GM19239 (cell line): ENCODE measurements around the gene SARM1.
A peak's percentile ranks its signal among the peaks of the same experiment; 100 is the strongest.
"Not testable (repeated sequence)": the region's sequence is repeated elsewhere in the genome, so short reads cannot be mapped to it uniquely, and the experiment has no call there.

Experiments used
- DNase-seq: peaks from one replicate; pipeline ENCODE4 v3.0.0; 2011; ENCODE audit warnings: low spot score; ENCODE audit not compliant: insufficient read length
- FAIRE-seq: peaks from 2 replicates; lab custom pipeline; 2011; peaks lifted over from hg19 to GRCh38; lab: Jason Lieb, UNC

SARM1 gene

GRCh38 chr17:28412099-28412498 lies 40.6 kb downstream of the SARM1 start:
- DNase-seq (no peak), FAIRE-seq (no peak)

GRCh38 chr17:28413804-28414203 lies 42.3 kb downstream of the SARM1 start:
- FAIRE-seq: no peak
- no peak for DNase-seq

DNA sequence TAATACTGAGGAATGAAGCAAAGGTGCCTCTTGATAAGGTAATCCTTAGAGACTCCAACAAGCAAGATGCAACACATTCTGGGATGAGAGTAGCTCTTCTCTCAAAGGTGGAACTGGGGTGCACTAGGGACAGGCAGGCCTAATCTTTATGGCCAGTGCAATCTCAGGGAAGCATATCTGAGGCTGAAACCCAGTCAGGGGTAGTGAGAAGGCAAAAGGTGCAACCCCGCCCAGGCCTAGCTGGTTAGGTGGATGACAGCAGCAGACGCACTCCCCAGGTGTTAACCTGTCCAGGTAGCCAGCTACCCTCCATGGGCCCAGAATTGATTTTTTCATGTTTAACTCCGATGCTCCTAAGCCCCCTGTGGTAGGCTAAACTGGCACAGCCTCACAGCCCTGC lies 44.4 kb downstream of the SARM1 start:
- no peak for FAIRE-seq
- DNase-seq: no peak

GRCh38 chr17:28416703-28417311 lies 45.3 kb downstream of the SARM1 start:
- DNase-seq: peak; percentile 40
- FAIRE-seq: peak; percentile 87

DNA sequence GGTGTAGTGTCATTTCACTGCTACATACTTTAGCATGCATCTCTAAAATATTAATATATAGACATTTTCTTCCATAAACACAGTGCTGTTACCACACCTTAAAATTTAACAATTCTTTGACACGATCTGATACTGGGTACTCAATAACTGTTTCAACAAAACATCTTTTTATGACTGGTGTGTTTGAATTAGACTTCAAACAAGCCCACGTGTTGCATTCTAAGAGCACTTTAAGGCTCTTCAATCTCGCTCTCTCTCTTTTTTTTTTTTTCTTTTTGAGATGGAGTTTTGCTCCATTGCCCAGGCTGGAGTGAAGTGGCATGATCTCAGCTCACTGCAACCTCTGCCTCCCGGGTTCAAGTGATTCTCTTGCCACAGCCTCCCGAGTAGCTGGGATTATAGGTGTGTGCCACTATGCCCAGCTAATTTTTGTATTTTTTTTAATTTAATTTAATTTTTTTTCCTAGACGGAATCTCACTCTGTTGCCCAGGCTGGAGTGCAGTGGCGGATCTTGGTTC lies 50.4 kb downstream of the SARM1 start:
- FAIRE-seq (no peak), DNase-seq (no peak)

DNA sequence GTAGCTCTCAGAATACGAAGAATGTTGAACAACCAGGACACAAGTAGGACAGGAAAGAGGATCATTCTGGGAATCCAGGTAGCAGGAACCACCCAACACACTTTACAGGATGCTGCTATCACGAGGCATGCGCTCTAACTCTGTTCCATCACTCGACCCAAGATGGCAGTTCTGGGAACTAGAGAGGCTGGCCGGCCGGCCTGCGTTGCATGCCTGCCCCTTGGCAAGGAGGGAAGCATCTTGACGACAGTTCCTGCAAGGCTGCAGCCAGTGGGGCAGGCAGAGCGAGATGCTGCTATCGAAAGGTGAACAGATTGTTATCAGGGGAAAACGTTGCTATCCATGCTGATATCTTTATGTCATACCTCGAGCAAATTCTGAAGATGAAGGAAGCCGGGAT lies 53.7 kb downstream of the SARM1 start:
- no peak for DNase-seq
- FAIRE-seq: no peak

- FAIRE-seq: no peak
- no peak for DNase-seq
Observed at GRCh38 chr17:28426081-28426519, 54.6 kb downstream of the SARM1 start.

DNA sequence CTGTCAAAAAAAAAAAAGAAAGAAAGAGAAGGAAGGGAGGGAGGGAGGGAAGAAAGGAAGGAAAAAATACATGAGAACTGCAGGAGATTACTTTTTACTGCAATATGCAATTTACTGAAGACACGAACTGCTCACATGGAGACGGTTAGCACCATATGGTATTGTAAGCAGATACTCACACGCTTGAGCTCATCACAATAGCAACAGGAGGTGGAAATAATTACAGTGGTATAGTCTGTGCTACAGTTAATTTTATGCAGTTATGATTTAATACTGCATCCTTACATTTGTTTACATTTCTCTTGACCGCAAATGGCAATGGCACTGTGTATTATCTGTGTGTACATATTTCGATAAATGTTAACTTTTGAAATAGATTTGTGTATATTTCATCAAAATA lies 55.9 kb downstream of the SARM1 start:
- FAIRE-seq (no peak), DNase-seq (no peak)

GRCh38 chr17:28427982-28428381 lies 56.5 kb downstream of the SARM1 start:
- FAIRE-seq: not testable (repeated sequence)

GRCh38 chr17:28433721-28434120 lies 62.2 kb downstream of the SARM1 start:
- FAIRE-seq: no peak
- DNase-seq: no peak

More at GRCh38 chr17:28427982-28428381, 56.5 kb downstream of the SARM1 start:
- DNase-seq: not testable (repeated sequence)

DNA sequence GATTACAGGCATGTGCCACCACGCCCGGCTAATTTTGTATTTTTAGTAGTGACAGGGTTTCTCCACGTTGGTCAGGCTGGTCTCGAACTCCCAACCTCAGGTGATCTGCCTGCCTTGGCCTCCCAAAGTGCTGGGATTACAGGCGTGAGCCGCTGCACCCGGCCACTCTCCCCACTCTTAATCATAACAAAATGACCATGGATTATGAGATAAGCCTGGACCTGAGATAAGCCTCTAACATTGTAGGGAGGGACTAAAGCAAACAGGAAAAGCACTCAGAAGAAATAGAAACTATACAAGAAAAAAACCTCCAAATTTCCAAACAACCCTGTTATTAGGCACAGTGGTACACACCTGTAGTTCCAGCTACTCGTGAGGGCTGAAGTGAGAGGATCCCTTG lies 62.8 kb downstream of the SARM1 start:
- DNase-seq, FAIRE-seq: not testable (repeated sequence)

DNA sequence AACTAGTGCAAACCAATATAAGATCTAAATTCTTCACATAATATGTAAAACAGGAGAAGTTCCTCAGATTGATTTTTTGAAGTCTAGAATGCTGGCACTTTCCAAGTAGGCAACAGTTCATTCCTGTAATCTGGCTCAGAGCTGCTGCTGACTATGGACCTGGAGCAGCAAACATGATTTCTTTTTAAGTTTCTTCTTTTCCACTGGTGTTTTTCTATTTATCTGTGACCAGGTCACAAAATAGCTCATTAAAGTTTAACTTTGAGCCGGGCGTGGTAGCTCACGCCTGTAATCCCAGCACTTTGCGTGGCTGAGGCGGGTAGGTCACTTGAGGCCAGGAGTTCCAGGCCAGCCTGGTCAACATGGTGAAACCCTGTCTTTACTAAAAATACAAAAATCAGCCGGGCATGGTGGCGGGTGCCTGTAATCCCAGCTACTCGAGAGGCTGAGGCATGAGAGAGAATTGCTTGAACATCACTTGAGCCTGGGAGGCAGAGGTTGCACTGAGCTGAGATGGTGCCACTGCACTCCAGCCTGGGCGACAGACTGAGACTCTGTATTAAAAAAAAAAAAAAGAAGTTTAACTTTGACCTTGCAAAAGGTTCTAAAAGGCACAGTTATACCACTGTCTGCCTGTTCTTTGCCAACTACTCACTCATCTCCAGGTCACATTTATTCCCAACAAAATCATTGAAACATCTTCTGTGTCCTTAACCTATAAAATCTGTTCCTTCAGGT lies 72.6 kb downstream of the SARM1 start:
- FAIRE-seq (no peak), DNase-seq (no peak)

GRCh38 chr17:28446716-28447395 lies 75.4 kb downstream of the SARM1 start:
- FAIRE-seq (no peak), DNase-seq (no peak)

GRCh38 chr17:28447396-28447760 lies 75.9 kb downstream of the SARM1 start:
- FAIRE-seq (no peak), DNase-seq (no peak)

DNA sequence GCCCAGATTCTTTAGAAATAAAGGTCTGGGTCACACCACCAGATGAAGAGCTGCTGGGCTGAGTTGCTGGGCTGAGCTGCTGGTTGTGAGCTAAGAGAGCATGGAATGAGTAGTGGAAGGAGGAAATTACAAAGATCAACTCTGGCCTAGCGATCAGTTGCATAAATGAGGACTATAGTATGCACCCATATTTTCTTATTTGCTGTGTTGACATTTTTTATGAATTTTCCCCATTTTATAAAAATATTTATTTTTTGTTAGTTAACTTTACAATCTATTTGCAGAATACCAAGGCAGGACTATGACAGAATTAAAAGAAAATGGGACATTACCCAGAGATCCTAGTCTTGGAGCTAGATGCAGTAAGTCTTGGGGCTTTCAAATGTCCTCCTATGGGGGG lies 78.4 kb downstream of the SARM1 start:
- FAIRE-seq (no peak), DNase-seq (no peak)
